ENCODE data around the gene GPRASP2.
"Not testable (repeated sequence)": the region's sequence is repeated elsewhere in the genome, so short reads cannot be mapped to it uniquely, and the experiment has no call there.

GPRASP2 gene

DNA sequence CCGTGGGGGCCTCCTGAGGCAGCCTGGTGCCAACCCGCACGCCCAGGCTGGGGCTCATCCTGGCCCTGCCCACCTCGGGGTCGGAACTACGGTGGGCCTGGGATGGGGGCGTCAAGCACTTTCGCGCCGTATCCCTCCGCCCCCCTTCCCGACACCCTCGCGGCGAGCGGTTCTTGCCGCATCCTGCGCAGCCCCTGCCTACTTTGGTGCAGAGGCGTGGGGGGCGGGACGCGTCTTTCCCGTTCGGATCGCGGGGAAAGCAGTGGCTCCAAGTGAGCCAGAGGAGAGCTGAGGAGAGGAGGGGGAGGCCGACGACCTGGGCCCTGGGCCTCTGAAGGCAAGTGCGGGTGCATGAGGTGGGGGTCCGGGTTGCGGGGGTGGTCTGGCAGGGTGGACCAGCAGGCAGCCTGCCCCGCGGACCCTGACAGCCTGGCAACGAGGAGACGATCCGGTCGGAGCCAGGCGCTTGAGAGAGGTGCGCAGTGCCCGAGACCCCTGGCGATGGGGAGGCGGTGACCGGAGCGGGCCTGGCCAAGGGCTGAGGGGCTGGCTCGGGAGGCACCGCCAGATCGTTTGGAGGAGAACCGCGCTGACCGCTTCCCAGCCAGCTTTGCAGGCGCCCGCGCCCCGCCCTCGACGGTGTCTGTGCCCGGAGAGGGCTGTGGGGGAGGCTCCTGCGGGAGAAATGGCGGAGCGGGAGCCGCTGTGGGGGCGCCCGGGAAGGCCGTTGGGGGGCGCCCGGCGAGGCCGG lies at the start of gene GPRASP2:
Gene GPRASP2 (plus strand): TSS at position 233 of the 751 bp plus-strand sequence. CDS start 2,422 bp downstream, outside the sequence.
- peak; percentile 19 to 36 for DNase-seq (ENCODE audit: low read depth in 1 of 2, low spot score in 1 of 2)
- in situ Hi-C loops (cut with HindIII; ENCODE audit: low pct_unique_long_range_greater_than_20kb, low sequenced_read_pairs), result no loop called here

DNA sequence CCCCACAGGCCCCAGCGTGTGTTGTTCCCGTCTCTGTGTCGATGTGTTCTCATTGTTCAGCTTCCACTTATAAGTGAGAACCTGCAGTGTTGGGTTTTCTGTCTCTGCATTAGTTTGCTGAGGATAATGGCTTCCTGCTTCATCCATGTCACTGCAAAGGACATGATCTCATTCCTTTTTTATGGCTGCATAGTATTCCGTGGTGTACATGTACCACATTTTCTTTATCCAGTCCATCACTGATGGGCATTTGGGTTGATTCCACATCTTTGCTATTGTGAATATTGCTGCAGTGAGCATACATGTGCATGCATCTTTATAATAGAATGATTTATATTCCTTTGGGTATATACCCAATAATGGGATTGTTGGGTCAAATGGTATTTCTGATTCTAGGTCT lies 48.4 kb upstream of the GPRASP2 start:
- in situ Hi-C loops (cut with HindIII; ENCODE audit: low pct_unique_long_range_greater_than_20kb, low sequenced_read_pairs); DNase-seq (ENCODE audit: low read depth in 1 of 2, low spot score in 1 of 2): not testable (repeated sequence)

More for the DNA sequence above, at the start of gene GPRASP2:
- TF ChIP-seq JUND (IDR thresholded peaks at IDR 0.05; ENCODE audit: low read depth), result no peak

DNA sequence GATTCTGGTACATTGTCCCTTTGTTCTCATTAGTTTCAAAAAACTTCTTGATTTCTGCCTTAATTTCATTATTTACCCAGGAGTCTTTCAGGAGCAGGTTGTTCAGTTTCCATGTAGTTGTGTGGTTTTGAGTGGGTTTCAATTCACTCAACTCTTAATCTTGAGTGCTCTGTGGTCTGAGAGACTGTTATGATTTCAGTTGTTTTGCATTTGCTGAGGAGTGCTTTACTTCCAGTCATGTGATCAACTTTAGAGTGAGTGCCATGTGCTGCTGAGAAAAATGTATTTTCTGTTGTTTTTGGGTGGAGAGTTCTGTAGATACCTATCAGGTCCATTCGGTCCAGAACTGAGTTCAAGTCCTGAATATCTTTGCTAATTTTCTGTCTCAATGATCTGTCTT lies 45.2 kb upstream of the GPRASP2 start:
- DNase-seq (ENCODE audit: low read depth in 1 of 2, low spot score in 1 of 2); in situ Hi-C loops (cut with HindIII; ENCODE audit: low pct_unique_long_range_greater_than_20kb, low sequenced_read_pairs): not testable (repeated sequence)

DNA sequence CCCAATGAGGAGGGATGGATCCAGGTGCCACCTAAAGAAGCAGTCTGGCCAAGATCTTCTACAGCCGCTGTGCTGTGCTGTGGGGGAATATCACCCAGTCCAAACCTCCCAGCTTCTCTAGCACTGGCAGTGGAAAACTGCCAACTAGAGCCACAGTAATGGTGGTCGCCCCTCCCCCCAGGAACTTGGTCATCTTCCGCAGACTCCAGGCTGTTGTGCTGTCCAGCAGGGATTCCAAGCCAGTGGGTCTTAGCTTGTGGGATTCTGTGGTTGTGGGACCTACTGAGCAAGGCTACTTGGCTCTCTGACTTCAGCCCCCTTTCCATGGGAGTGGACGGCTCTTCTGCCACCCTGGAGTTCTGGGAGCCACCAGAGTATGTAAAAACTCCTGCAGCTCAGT lies 42.7 kb upstream of the GPRASP2 start:
- TF ChIP-seq JUND (IDR thresholded peaks at IDR 0.05; ENCODE audit: low read depth), result no peak
- DNase-seq (ENCODE audit: low read depth in 1 of 2, low spot score in 1 of 2), result no peak
- in situ Hi-C loops (cut with HindIII; ENCODE audit: low pct_unique_long_range_greater_than_20kb, low sequenced_read_pairs), result no loop called here

DNA sequence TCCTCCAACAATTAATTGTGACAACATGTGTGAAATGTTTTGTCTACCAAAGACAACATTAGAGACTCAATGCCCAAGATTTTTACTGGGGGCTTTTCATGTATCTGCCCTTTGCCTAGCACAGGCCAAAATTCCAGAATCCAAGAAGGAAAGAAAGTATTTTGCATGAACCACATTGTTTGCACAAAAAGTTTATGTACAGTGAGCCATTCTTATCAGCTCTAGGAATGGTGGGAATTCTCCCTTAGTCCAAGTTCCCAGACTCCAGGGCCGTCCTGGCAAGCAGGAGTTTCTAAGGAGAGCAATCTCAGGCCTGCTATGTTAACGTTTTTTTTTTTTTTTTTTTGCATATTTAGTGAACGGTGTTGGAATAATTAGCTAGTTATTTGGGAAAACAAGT lies 39.4 kb upstream of the GPRASP2 start:
- DNase-seq (ENCODE audit: low read depth in 1 of 2, low spot score in 1 of 2), result no peak
- TF ChIP-seq JUND (IDR thresholded peaks at IDR 0.05; ENCODE audit: low read depth), result no peak
- in situ Hi-C loops (cut with HindIII; ENCODE audit: low pct_unique_long_range_greater_than_20kb, low sequenced_read_pairs), result no loop called here

DNA sequence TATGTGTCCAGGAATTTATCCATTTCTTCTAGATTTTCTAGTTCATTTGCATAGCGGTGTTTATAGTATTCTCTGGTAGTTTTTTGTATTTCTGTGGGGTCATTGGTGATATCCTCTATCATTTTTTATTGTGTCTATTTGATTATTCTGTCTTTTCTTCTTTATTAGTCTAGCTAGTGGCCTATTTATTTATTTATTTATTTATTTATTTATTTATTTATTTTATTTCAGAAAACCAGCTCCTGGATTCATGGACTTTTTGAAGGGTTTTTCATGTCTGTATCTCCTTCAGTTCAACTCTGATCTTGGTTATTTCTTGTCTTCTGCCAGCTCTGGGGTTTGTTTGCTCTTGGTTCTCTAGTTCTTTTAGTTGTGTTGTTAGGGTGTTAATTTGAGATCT lies 34.8 kb upstream of the GPRASP2 start:
- DNase-seq (ENCODE audit: low read depth in 1 of 2, low spot score in 1 of 2); in situ Hi-C loops (cut with HindIII; ENCODE audit: low pct_unique_long_range_greater_than_20kb, low sequenced_read_pairs): not testable (repeated sequence)

DNA sequence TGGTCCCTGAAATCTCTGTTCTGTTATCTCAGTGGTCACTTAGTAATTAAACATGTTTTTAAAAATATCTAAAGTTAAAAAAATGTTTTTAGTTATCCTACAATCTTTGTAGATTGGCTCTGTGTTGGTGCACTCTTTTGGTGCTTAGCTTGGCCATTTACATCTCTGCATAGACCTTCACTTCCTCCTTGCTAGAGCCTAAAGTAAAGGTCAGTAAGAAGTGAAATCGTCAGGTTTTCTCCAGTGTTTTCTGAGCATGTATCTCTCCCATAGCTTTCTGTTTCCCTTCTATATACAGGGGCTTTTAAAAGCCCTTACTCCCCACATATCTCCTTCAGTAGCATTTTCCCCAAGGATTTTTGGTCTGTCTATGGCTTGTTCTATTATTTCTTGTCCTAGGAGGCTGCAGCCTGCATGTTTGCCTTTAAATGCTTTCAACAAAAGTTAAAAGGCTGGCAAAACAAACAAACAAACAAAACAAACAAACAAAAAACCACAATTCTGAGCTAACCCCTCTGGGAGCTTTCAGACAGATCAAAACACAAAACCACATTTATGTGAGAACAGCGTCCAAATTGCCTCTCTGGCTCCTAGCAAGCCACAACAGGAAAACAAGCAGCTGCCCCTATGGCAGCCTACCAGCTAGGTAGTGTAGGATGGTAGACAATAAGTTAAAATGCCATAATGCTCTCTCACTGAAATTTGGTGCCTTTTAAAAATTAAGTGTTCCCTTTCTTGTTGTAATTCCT lies 27.3 kb upstream of the GPRASP2 start:
- TF ChIP-seq JUND (IDR thresholded peaks at IDR 0.05; ENCODE audit: low read depth), result no peak
- DNase-seq (ENCODE audit: low read depth in 1 of 2, low spot score in 1 of 2), result no peak

DNA sequence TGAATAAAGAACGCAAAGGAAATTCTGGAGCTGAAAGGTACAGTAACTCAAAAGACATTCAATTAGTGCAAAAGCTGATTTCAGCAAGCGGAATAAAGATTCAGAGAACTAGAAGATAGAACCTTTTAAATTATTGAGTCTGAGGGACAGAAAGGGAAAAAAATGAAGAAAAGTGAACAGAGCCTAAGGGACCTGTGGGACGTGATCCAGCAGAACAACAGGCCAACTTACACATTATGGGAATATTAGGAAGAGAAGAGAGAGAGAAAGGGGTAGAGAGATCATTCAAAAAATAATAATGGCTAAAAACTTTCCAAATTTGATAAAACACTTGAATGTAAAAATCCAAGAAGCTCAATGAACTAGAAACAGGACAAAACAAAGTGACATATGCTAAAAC lies 17.5 kb upstream of the GPRASP2 start:
- no peak for TF ChIP-seq JUND (IDR thresholded peaks at IDR 0.05; ENCODE audit: low read depth)
- in situ Hi-C loops (cut with HindIII; ENCODE audit: low pct_unique_long_range_greater_than_20kb, low sequenced_read_pairs), result no loop called here
- DNase-seq (ENCODE audit: low read depth in 1 of 2, low spot score in 1 of 2), result no peak

More for the DNA sequence above, 27.3 kb upstream of the GPRASP2 start:
- in situ Hi-C loops (cut with HindIII; ENCODE audit: low pct_unique_long_range_greater_than_20kb, low sequenced_read_pairs), result no loop called here

DNA sequence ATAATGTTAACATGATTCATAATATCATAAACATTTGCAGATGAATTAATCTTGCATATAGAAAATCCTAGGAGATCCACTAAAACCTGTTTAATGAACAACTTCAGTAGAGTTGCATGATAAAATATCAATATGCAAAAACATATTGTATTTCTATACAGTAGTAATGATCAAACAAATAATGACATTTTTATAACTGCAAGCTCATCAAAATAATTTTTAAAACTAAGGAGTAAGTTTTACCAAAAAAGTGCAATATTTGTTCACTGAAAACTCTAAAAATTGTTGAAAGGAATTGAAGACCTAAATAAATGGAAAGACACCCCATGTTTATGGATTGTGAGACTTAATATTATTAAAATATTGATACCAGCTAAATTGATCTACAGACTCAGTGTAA lies 15.9 kb upstream of the GPRASP2 start:
- in situ Hi-C loops (cut with HindIII; ENCODE audit: low pct_unique_long_range_greater_than_20kb, low sequenced_read_pairs), result no loop called here
- TF ChIP-seq JUND (IDR thresholded peaks at IDR 0.05; ENCODE audit: low read depth), result no peak
- no peak for DNase-seq (ENCODE audit: low read depth in 1 of 2, low spot score in 1 of 2)

DNA sequence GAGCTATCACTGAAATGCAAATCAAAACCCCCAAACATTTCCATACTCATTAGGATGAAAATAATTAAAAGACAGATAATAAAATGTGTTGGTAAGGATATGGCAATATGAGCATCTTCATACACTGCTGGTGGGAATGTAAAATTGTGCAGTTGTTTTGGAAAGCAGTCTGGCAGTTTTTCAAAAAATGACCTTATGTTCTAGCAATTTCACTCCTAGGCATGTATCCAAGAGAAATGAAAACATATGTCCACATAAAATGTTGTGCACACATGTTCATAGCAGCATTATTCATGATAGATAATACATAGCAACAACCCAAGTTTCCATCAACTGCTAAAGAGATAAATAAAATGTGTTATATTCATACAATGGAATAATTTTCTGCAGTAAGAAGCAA lies 14.8 kb upstream of the GPRASP2 start:
- no peak for TF ChIP-seq JUND (IDR thresholded peaks at IDR 0.05; ENCODE audit: low read depth)
- in situ Hi-C loops (cut with HindIII; ENCODE audit: low pct_unique_long_range_greater_than_20kb, low sequenced_read_pairs), result no loop called here
- DNase-seq (ENCODE audit: low read depth in 1 of 2, low spot score in 1 of 2), result no peak

DNA sequence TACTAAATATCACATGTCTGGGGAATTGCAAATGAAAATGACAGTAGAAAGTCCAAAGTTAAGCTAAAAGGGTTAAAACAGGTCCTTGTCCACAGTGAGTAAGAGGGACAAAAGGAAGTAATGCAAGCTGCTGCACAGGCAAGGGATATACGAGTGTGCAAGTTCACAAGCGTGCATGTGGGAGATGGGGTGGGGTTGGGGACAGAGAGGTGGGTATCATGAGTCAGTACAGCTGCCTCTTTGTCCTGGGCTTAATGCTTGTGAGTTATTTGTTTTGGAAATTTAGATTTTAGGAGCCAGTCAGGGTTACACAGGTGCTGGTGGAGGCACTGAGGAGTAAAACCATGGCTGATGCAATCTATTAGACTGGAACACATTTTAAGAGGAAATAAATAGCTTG lies 3.3 kb upstream of the GPRASP2 start:
- in situ Hi-C loops (cut with HindIII; ENCODE audit: low pct_unique_long_range_greater_than_20kb, low sequenced_read_pairs), result no loop called here
- TF ChIP-seq JUND (IDR thresholded peaks at IDR 0.05; ENCODE audit: low read depth), result no peak
- no peak for DNase-seq (ENCODE audit: low read depth in 1 of 2, low spot score in 1 of 2)

DNA sequence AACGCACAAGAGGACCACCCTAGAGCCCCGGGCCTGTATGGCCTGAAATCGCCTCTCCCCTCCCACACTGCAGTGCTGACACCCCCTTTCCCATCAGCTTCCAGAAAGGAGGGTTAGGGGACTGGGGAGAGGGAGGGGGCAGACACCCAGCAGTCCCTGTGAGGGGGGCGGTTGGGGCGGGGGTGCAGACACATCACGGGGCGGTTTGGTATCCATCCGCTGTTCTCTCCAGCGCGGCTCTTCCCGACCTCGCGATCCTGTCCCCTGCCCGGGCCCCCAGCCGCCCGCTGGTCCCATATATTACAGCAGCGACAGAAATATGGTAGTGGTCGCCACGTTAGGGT lies 404 bp upstream of the GPRASP2 start:
- no peak for TF ChIP-seq JUND (IDR thresholded peaks at IDR 0.05; ENCODE audit: low read depth)
- in situ Hi-C loops (cut with HindIII; ENCODE audit: low pct_unique_long_range_greater_than_20kb, low sequenced_read_pairs), result no loop called here
- DNase-seq (ENCODE audit: low read depth in 1 of 2, low spot score in 1 of 2), result no peak

DNA sequence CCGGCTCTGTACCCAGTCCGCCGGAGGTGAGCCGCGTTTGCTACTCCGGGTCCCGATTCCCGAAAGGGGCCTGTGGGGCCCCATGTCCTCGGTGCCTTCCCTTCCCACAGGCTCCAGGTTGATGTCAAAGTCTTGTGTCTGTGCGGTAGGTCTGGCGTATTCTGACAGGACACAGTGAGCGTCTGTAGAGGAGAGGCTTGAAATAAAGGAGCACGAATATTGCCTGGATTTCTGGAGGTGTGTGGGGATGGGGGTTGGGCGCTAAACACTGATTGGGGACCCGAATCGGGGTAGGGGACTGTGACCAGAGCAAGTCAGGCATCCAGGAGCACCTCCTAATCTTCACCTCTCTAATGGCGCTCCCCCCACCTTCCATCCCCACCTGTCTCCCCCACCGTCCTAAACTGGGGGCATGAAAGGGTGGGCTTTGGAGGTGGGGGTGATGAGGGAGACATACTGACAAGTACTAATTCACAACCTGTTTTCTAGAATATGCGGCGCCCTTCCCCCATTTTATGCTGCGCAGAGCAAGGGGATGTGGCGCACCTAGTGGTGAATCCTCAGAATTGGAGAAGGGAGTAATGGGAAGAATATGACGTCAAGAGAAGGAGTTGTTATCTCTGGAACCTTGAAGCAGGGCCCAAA lies 855 bp downstream of the GPRASP2 start:
- in situ Hi-C loops (cut with HindIII; ENCODE audit: low pct_unique_long_range_greater_than_20kb, low sequenced_read_pairs), result no loop called here
- no peak for TF ChIP-seq JUND (IDR thresholded peaks at IDR 0.05; ENCODE audit: low read depth)
- DNase-seq (ENCODE audit: low read depth in 1 of 2, low spot score in 1 of 2), result peak; percentile 18 to 66

All from T47D (cell line).